ENCODE measurements around the gene PACC1. TPM values are rescaled to one million over a fixed set of nuclear protein-coding genes. Genes with fewer than 3 reads are reported as not detected.

PACC1 gene
- total and polyA plus RNA-seq, 10 of the 15 experiments (the other 5 are each of a cell fraction or from before 2014, with no cell fraction given) = 16.1 to 29.7 (median 19.3) TPM

DNA sequence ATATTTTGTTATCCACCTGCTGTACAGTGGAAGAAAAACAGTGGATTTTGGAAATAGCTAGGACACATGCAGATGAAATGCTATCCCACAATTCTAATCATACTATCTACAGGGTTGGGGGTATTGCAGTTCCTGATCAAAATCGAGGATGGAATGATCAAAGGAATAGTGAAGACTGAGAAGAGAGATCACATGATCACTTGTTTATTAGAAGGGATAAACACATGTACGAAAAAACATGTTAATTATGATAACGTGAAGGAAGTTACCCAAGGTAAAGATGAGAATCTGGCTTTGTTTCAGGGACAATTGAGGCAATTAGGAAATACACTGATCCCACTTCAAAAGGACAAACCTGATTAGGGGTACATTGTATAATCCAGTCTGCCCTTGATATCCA lies 9.2 kb upstream of the PACC1 start:
- ChIA-PET SMC1A (ENCODE audit: uncharacterized antibody, unreplicated experiment) (interaction anchor here (0.9 to 1.2 kb wide), 2 partner anchors 9 to 32 kb away, joined by 3 to 4 read pairs; no protein-coding TSS in a partner anchor), CTCF (interaction anchor here (1.2 kb wide), 1 partner anchor 353 kb away, joined by 3 read pairs; no protein-coding TSS in a partner anchor), RAD21 (ENCODE audit: unreplicated experiment) (no interaction called here), POLR2A (no interaction called here)
- DNase-seq (ENCODE audit: low read depth, low spot score) = no peak
- no peak for ATAC-seq
- intact Hi-C loops (cut with micrococcal nuclease; ENCODE audit: unreplicated experiment) (no loop called here), in situ Hi-C loops (cut with MboI) (no loop called here)
- H3K4me2 ChIP-seq (ENCODE audit: control insufficient read depth, insufficient read depth) = no peak overlapping the region
- no peak overlapping the region for H3K27ac ChIP-seq (ENCODE audit: control insufficient read depth, insufficient read depth)
- H4K20me1 ChIP-seq (ENCODE audit: control insufficient read depth, insufficient read depth) = no peaks in the 10 kb centered on the region
- no peak for FAIRE-seq
- H3K4me1 ChIP-seq (ENCODE audit: control insufficient read depth, insufficient read depth, low read length) = no peaks in the 10 kb centered on the region
- WGBS (ENCODE audit: insufficient coverage, insufficient replicate concordance, low lambda C conversion rate, missing lambda C conversion rate) = 19% methylated on average over 3 of the region's 3 CpGs
- no peaks in the 10 kb centered on the region for H3K36me3 ChIP-seq (ENCODE audit: control insufficient read depth in 2 of 2, insufficient read depth in 2 of 2, low read length in 1 of 2)
- H3K9me3 ChIP-seq (replicated peaks; ENCODE audit: control insufficient read depth, insufficient read depth, low read length) = no peaks in the 10 kb centered on the region
- no peaks in the 10 kb centered on the region for H3K79me2 ChIP-seq (ENCODE audit: control insufficient read depth, insufficient read depth, low read length)
- no peak overlapping the region for H2AFZ ChIP-seq (ENCODE audit: control insufficient read depth, low read depth, low read length)
- no TSS peak for BruUV-seq (replicated peaks)
- no peaks in the 10 kb centered on the region for H3K27me3 ChIP-seq (replicated peaks in 1 of 2; ENCODE audit: control insufficient read depth in 2 of 2, insufficient read depth in 2 of 2, low read length in 1 of 2)
- TF ChIP-seq WRNIP1 (IDR thresholded peaks at IDR 0.05; ENCODE audit: borderline replicate concordance, low read depth, low read length) = no peak
- no peak for TF ChIP-seq NBN (IDR thresholded peaks at IDR 0.05)
- TF ChIP-seq, protein P1, sequence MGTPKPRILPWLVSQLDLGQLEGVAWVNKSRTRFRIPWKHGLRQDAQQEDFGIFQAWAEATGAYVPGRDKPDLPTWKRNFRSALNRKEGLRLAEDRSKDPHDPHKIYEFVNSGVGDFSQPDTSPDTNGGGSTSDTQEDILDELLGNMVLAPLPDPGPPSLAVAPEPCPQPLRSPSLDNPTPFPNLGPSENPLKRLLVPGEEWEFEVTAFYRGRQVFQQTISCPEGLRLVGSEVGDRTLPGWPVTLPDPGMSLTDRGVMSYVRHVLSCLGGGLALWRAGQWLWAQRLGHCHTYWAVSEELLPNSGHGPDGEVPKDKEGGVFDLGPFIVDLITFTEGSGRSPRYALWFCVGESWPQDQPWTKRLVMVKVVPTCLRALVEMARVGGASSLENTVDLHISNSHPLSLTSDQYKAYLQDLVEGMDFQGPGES (IDR thresholded peaks at IDR 0.05) = no peak
- TF ChIP-seq SPI1 (IDR thresholded peaks at IDR 0.05; ENCODE audit: borderline replicate concordance, insufficient read depth, low read depth, low read length) = no peak
- no peak for TF ChIP-seq ZNF24 (IDR thresholded peaks at IDR 0.05)
- TF ChIP-seq YBX1 (IDR thresholded peaks at IDR 0.05) = no peak
- no peak for TF ChIP-seq ASH2L (IDR thresholded peaks at IDR 0.05; ENCODE audit: borderline replicate concordance, low read depth)
- no peak for TF ChIP-seq RAD21 (IDR thresholded peaks at IDR 0.05; ENCODE audit: insufficient read depth, low read depth, low read length)
- no peak for TF ChIP-seq CBFB (IDR thresholded peaks at IDR 0.05; ENCODE audit: low read depth)
- TF ChIP-seq IKZF2 (IDR thresholded peaks at IDR 0.05) = no peak
- TF ChIP-seq RAD51 (IDR thresholded peaks at IDR 0.05) = no peak
- TF ChIP-seq NFYA (IDR thresholded peaks at IDR 0.05; ENCODE audit: borderline replicate concordance, low read depth, low read length) = no peak
- TF ChIP-seq CHD1 (IDR thresholded peaks at IDR 0.05; ENCODE audit: low read depth, low read length) = no peak
- TF ChIP-seq SP1 (IDR thresholded peaks at IDR 0.05; ENCODE audit: low read depth, low read length) = no peak
- H3K4me3 ChIP-seq = no peak overlapping the region
- no peak overlapping the region for H3K9ac ChIP-seq (ENCODE audit: control insufficient read depth, insufficient read depth, low read length)
